HG03196 (cell line): ENCODE results near the gene KNG1.
A peak's percentile ranks its signal among the peaks of the same experiment; 100 is the strongest.

Experiments used
- ATAC-seq: cut with Tn5 transposase; IDR thresholded peaks from one replicate; pipeline ENCODE4 v1.9.1; 2021; ENCODE audit not compliant: unreplicated experiment

The KNG1 gene

GRCh38 chr3:186772701-186773417, 55.7 kb downstream of the KNG1 start:
- ATAC-seq: peak; percentile 91

- no peak for ATAC-seq
These were observed 58.8 kb downstream of the KNG1 start for GRCh38 chr3:186775999-186776398.

- no peak for ATAC-seq
These were observed 62.0 kb downstream of the KNG1 start for GRCh38 chr3:186779204-186779603.

GRCh38 chr3:186782542-186783057, 65.4 kb downstream of the KNG1 start:
- ATAC-seq: peak; percentile 6

GRCh38 chr3:186783058-186783730, 66.0 kb downstream of the KNG1 start, which contains the start of gene EIF4A2:
Gene EIF4A2 (plus strand): TSS chr3:186783577. CDS start chr3:186783611, 34 bp downstream.
- ATAC-seq: peak; percentile 70

- peak; percentile 61 for ATAC-seq
These were observed 66.8 kb downstream of the KNG1 start for GRCh38 chr3:186783731-186784515.

GRCh38 chr3:186784820-186785494, 67.8 kb downstream of the KNG1 start:
- no peak for ATAC-seq

GRCh38 chr3:186785495-186786018, 68.4 kb downstream of the KNG1 start:
- ATAC-seq: no peak

GRCh38 chr3:186786922-186787321, 69.8 kb downstream of the KNG1 start:
- no peak for ATAC-seq

GRCh38 chr3:186787642-186788481, 70.7 kb downstream of the KNG1 start:
- ATAC-seq: no peak

- no peak for ATAC-seq
These were observed 71.6 kb downstream of the KNG1 start for GRCh38 chr3:186788482-186789370.

GRCh38 chr3:186789554-186790260, 72.5 kb downstream of the KNG1 start:
- ATAC-seq: no peak

- no peak for ATAC-seq
These were observed 73.3 kb downstream of the KNG1 start for GRCh38 chr3:186790261-186790981.
